ENCODE results near the gene RPL7A.

DNA sequence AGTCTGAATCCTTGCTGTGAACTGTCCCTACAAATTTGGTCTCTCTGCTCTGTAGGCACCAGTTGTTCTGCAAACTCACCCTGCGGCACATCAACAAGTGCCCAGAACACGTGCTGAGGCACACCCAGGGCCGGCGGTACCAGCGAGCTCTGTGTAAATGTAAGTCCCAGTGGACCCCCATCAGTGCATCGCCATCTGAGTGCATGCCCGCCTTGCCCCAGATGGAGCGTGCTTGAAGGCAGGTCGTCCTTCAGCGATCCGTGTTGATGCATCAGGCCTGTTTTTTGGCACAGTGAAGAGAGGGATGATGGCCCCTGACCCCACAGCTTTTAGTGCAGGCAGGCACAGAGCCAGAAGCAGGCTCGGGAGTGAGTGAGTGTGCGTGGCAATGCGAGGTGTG is 9.6 kb downstream of the RPL7A start:
- TF ChIP-seq, protein P1, sequence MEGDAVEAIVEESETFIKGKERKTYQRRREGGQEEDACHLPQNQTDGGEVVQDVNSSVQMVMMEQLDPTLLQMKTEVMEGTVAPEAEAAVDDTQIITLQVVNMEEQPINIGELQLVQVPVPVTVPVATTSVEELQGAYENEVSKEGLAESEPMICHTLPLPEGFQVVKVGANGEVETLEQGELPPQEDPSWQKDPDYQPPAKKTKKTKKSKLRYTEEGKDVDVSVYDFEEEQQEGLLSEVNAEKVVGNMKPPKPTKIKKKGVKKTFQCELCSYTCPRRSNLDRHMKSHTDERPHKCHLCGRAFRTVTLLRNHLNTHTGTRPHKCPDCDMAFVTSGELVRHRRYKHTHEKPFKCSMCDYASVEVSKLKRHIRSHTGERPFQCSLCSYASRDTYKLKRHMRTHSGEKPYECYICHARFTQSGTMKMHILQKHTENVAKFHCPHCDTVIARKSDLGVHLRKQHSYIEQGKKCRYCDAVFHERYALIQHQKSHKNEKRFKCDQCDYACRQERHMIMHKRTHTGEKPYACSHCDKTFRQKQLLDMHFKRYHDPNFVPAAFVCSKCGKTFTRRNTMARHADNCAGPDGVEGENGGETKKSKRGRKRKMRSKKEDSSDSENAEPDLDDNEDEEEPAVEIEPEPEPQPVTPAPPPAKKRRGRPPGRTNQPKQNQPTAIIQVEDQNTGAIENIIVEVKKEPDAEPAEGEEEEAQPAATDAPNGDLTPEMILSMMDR (IDR thresholded peaks at IDR 0.05): no peak
- TF ChIP-seq POLR2A (IDR thresholded peaks at IDR 0.05): no peak
